Activated CD4-positive, alpha-beta T cell treated with anti-CD3 and anti-CD28 coated beads, Interleukin-2, amount 50 U/mL, for 48 hours (primary cell): ENCODE measurements around the gene C1QTNF12.

Experiments
- DNase-seq, 2 experiments: peaks; one replicate each; pipeline ENCODE4 v3.0.0-alpha.2; 2020

The C1QTNF12 gene

GRCh38 chr1:1246577-1247340, at the start of gene C1QTNF12:
Gene C1QTNF12, minus strand, starts transcription at chr1:1246722. Its CDS starts 32 bp downstream, at chr1:1246690.
- no peak for DNase-seq

- DNase-seq = no peak
Measured at GRCh38 chr1:1295154-1295923, 48.8 kb upstream of the C1QTNF12 start.

- DNase-seq = no peak
Measured at GRCh38 chr1:1294250-1294890, 47.8 kb upstream of the C1QTNF12 start.

GRCh38 chr1:1293263-1294249, 47.0 kb upstream of the C1QTNF12 start:
- DNase-seq = no peak

GRCh38 chr1:1292851-1293250, 46.3 kb upstream of the C1QTNF12 start:
- no peak for DNase-seq

GRCh38 chr1:1292442-1292779, 45.9 kb upstream of the C1QTNF12 start:
- no peak for DNase-seq

- peak; percentile 63 to 70 for DNase-seq
Measured at GRCh38 chr1:1291548-1292441, 45.3 kb upstream of the C1QTNF12 start.

- DNase-seq = no peak
Measured at GRCh38 chr1:1291023-1291528, 44.6 kb upstream of the C1QTNF12 start.

GRCh38 chr1:1290238-1290731, 43.8 kb upstream of the C1QTNF12 start:
- peak; percentile 71 to 76 for DNase-seq

- no peak for DNase-seq
Measured at GRCh38 chr1:1287288-1288110, 41.0 kb upstream of the C1QTNF12 start.

GRCh38 chr1:1286313-1287261, 40.1 kb upstream of the C1QTNF12 start:
- no peak for DNase-seq

GRCh38 chr1:1285611-1286311, 39.2 kb upstream of the C1QTNF12 start:
- DNase-seq = no peak

GRCh38 chr1:1285102-1285571, 38.6 kb upstream of the C1QTNF12 start:
- DNase-seq = no peak

GRCh38 chr1:1284221-1285101, 37.9 kb upstream of the C1QTNF12 start:
- DNase-seq = no peak

GRCh38 chr1:1283821-1284220, 37.3 kb upstream of the C1QTNF12 start:
- no peak for DNase-seq

GRCh38 chr1:1282998-1283397, 36.5 kb upstream of the C1QTNF12 start:
- DNase-seq = peak; percentile 28 to 35
